Activated CD8-positive, alpha-beta memory T cell treated with anti-CD3 and anti-CD28 coated beads for 36 hours (primary cell): Measurements from ENCODE around the gene WNT5B. TPM values are rescaled to one million over a fixed set of nuclear protein-coding genes. Genes with fewer than 3 reads are reported as not detected.
"Not testable (repeated sequence)": the region's sequence is repeated elsewhere in the genome, so short reads cannot be mapped to it uniquely, and the experiment has no call there.

ENCODE experiments used
- CTCF ChIA-PET: fragments of 350-600 bp; sonication (Branson Sonifier 250); formaldehyde crosslinking; loops from one replicate; lab custom pipeline; 2021; ENCODE audit warnings: antibody characterized with exemption; lab: Charles Lee
- POLR2A ChIA-PET: fragments of 350-600 bp; sonication (Branson Sonifier 250); formaldehyde crosslinking; loops from one replicate; lab custom pipeline; 2021; ENCODE audit warnings: antibody characterized with exemption; lab: Charles Lee
- total RNA-seq, 2 experiments: library from RNA; stranded (reverse); gene quantifications; one replicate each; pipeline ENCODE4 v1.2.3, GENCODE V29; 2021

WNT5B gene
- total RNA-seq, 2 experiments from 2014 or later, result not detected

- ChIA-PET POLR2A (no interaction called here), CTCF (interaction anchor here (3.1 kb wide), 1 partner anchor 99 kb away, joined by 9 read pairs; no protein-coding TSS in a partner anchor)
These were observed 63.2 kb downstream of the WNT5B start for GRCh38 chr12:1692226-1692625.

GRCh38 chr12:1692895-1693610 lies 64.0 kb downstream of the WNT5B start:
- ChIA-PET CTCF (no interaction called here), POLR2A (interaction anchor here (0.7 kb wide), 2 partner anchors 64 to 1100 kb away, joined by 4 to 5 read pairs; partner anchors contain the start of gene WNT5B)

DNA sequence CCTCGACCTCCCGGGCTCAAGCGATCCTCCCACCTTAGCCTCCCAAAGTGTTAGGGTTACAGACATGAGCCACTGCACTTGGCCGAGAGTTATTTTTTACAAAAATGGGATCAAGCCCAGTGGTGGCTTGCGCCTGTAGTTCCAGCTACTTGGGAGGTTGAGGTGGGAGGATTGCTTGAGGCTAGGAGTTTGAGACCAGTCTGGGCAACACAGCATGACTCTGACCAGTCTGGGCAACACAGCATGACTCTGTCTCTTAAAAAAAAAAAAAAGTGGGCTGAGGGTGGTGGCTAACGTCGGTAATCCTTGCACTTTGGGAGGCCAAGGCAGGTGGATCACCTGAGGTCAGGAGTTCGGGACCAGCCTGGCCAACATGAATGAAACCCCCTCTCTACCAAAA lies 66.1 kb downstream of the WNT5B start:
- POLR2A ChIA-PET, result interaction anchor here (0.6 kb wide), 1 partner anchor 109 kb away, joined by 7 read pairs; no protein-coding TSS in a partner anchor
- CTCF ChIA-PET, result not testable (repeated sequence)

DNA sequence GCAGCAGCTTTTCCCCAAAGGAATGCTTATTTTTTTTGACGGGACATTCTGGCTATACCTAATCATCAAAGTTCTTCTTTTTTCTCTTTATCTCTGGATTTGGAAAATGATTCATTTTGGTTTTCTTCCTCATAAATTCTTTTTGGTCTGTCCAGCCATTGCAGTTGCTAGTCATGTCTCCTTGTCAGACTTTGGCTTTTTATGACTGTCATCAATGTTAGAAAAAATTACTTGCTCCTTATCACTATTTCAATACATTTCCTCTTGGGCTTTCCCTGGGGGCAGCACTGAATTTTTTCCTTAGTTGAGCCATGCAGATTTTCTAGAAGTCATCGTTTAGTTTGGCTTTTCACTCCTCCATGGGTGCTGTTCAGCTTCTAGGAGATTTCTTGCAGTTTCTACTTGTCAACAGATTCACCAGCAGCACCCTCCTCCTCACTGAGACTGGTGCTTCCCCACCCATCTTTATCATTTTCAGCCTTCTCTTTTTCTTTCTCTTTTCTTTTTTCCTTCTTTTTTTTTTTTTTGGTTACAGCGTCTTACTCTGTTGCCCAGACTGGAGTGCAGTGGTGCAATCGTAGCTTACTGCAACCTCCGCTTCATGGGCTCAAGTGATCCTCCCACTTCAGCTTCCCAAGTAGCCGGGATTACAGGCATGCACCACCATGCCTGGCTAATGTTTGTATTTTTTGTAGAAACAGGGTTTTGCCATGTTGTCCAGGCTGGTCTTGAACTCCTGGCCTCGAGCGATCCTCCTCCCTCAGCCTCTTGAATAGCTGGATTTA lies 67.0 kb downstream of the WNT5B start:
- ChIA-PET CTCF (interaction anchor here (0.6 to 1.1 kb wide), 2 partner anchors 43 to 99 kb away, joined by 3 to 4 read pairs; no protein-coding TSS in a partner anchor), POLR2A (no interaction called here)

DNA sequence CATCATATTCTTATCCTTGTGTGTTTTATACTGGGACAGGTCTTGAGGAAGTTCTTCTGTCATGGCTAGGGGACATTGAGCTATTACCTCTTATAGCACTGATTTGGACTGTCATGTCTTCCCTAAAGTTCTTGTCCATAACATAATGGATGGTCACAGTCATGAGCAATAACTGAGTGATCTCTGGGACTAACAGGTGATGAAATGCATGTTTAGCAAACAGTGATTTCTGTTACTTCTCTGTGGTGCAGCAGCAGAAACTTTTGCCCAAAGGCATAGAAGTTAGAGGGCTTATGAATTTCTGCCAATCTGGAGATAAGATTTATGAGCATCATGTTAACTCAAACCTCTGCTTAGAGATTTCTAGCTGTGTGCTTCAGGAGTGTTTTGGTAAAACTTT lies 67.8 kb downstream of the WNT5B start:
- POLR2A ChIA-PET, result no interaction called here
- CTCF ChIA-PET, result interaction anchor here (0.8 to 1.1 kb wide), 2 partner anchors 44 to 62 kb away, joined by 3 read pairs; no protein-coding TSS in a partner anchor

Other genes with a start within 250 kb of the WNT5B start
- 10 to 100 TPM; 21.4 to 21.8 TPM for gene FBXL14, start 34.6 kb upstream of the WNT5B start, total RNA-seq
- gene ADIPOR2, start 61.8 kb downstream of the WNT5B start, total RNA-seq, result 10 to 100 TPM; 66.4 to 68.8 TPM
- not detected for gene LRTM2, start 191.3 kb downstream of the WNT5B start, total RNA-seq